ENCODE data around the gene EDDM13. TPM values are rescaled to one million over a fixed set of nuclear protein-coding genes. Genes with fewer than 3 reads are reported as not detected.

Gene EDDM13
- total and polyA plus RNA-seq, 2 of the 13 experiments (the other 11 are each of a cell fraction or from before 2014, with no cell fraction given), result not detected

DNA sequence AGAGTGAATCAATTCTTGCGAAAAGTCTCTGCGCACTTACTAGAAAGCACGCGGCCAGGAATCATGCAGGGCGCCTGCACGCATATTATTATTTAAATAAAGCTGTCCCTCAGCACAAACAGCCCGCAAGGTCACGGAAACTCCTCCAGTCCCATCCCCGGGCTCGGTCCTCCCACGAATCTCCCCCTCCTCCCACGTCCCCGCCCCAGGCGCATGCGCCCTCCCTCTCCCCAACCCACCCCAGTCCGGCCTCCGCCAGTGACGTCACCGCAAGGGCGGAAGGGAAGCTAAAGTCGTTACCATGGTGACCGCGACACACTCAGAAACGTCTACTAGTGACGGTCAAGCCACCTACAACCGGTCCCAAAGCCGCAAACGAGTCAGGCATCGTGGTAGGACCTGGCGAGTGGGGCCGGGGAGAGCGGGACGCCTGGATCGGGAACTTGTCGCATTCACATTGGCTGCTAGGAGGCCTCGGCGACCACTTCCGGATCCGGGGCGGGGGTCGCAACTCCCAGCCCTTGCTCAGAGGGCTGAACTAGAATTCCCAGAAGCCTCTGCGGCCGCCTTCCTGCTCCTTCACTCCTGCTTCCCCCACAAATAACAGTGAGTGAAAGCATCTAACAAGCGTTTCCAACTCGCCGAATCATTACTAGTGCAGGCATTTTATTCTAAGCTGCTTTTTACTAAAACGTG is 42.0 kb downstream of the EDDM13 start, which contains the start of gene ZSCAN5A (continued):
- TF ChIP-seq TEAD2 (CRISPR knock-in tag; IDR thresholded peaks at IDR 0.05) (no peak), SNRNP70 (IDR thresholded peaks at IDR 0.05; ENCODE audit: low read depth, low read length) (no peak), EHMT2 (IDR thresholded peaks at IDR 0.05; ENCODE audit: borderline replicate concordance, low read depth, low read length) (no peak; the same call in 1 of the 2 replicates), ZC3H4 (CRISPR knock-in tag; IDR thresholded peaks at IDR 0.05; ENCODE audit: borderline replicate concordance) (no peak), ZNF619 (CRISPR knock-in tag; IDR thresholded peaks at IDR 0.05) (peak; percentile 74), ZNF780A (CRISPR knock-in tag; IDR thresholded peaks at IDR 0.05) (no peak), CBX5 (CRISPR knock-in tag; IDR thresholded peaks at IDR 0.05; ENCODE audit: borderline replicate concordance) (no peak), GTF3A (CRISPR knock-in tag; conservative IDR thresholded peaks at IDR 0.05) (no peak), IRX3 (CRISPR knock-in tag; IDR thresholded peaks at IDR 0.05; ENCODE audit: borderline replicate concordance, low read depth) (no peak), NR3C1 (CRISPR knock-in tag; IDR thresholded peaks at IDR 0.05) (no peak), MYC (CRISPR knock-in tag; IDR thresholded peaks at IDR 0.05; ENCODE audit: borderline replicate concordance) (peak; percentile 46; the same call in 1 of the 2 replicates), ZBTB42 (CRISPR knock-in tag; IDR thresholded peaks at IDR 0.05) (no peak), ZNF180 (CRISPR knock-in tag; IDR thresholded peaks at IDR 0.05; ENCODE audit: borderline replicate concordance, low read depth) (no peak), SMYD3 (CRISPR knock-in tag; IDR thresholded peaks at IDR 0.05) (no peak), HDAC1 (CRISPR knock-in tag; IDR thresholded peaks at IDR 0.05) (peak; percentile 60), ZNF17 (CRISPR knock-in tag; IDR thresholded peaks at IDR 0.05) (no peak), ZNF615 (CRISPR knock-in tag; IDR thresholded peaks at IDR 0.05; ENCODE audit: borderline replicate concordance) (no peak), ZKSCAN8 (CRISPR knock-in tag; IDR thresholded peaks at IDR 0.05; ENCODE audit: borderline replicate concordance) (no peak), ZNF484 (CRISPR knock-in tag; IDR thresholded peaks at IDR 0.05; ENCODE audit: borderline replicate concordance, low read depth) (no peak), ZBTB38 (CRISPR knock-in tag; IDR thresholded peaks at IDR 0.05) (peak; percentile 70; the same call in 1 of the 2 replicates), ATAD3A (CRISPR knock-in tag; IDR thresholded peaks at IDR 0.05) (no peak)
- TF ChIP-seq, protein P1, sequence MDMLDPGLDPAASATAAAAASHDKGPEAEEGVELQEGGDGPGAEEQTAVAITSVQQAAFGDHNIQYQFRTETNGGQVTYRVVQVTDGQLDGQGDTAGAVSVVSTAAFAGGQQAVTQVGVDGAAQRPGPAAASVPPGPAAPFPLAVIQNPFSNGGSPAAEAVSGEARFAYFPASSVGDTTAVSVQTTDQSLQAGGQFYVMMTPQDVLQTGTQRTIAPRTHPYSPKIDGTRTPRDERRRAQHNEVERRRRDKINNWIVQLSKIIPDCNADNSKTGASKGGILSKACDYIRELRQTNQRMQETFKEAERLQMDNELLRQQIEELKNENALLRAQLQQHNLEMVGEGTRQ (IDR thresholded peaks at IDR 0.05; ENCODE audit: low read depth, low read length), result no peak
- TF ChIP-seq, protein P1 (CRISPR knock-in tag; IDR thresholded peaks at IDR 0.05; ENCODE audit: borderline replicate concordance), result no peak
- TF ChIP-seq, protein P2, sequence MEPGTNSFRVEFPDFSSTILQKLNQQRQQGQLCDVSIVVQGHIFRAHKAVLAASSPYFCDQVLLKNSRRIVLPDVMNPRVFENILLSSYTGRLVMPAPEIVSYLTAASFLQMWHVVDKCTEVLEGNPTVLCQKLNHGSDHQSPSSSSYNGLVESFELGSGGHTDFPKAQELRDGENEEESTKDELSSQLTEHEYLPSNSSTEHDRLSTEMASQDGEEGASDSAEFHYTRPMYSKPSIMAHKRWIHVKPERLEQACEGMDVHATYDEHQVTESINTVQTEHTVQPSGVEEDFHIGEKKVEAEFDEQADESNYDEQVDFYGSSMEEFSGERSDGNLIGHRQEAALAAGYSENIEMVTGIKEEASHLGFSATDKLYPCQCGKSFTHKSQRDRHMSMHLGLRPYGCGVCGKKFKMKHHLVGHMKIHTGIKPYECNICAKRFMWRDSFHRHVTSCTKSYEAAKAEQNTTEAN (CRISPR knock-in tag; conservative IDR thresholded peaks at IDR 0.05), result no peak
- TF ChIP-seq, protein P3, sequence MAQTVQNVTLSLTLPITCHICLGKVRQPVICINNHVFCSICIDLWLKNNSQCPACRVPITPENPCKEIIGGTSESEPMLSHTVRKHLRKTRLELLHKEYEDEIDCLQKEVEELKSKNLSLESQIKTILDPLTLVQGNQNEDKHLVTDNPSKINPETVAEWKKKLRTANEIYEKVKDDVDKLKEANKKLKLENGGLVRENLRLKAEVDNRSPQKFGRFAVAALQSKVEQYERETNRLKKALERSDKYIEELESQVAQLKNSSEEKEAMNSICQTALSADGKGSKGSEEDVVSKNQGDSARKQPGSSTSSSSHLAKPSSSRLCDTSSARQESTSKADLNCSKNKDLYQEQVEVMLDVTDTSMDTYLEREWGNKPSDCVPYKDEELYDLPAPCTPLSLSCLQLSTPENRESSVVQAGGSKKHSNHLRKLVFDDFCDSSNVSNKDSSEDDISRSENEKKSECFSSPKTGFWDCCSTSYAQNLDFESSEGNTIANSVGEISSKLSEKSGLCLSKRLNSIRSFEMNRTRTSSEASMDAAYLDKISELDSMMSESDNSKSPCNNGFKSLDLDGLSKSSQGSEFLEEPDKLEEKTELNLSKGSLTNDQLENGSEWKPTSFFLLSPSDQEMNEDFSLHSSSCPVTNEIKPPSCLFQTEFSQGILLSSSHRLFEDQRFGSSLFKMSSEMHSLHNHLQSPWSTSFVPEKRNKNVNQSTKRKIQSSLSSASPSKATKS (CRISPR knock-in tag; IDR thresholded peaks at IDR 0.05), result no peak
- TF ChIP-seq, protein P4, sequence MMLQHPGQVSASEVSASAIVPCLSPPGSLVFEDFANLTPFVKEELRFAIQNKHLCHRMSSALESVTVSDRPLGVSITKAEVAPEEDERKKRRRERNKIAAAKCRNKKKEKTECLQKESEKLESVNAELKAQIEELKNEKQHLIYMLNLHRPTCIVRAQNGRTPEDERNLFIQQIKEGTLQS (CRISPR knock-in tag; IDR thresholded peaks at IDR 0.05), result peak; percentile 75; the same call in 1 of the 2 replicates
